ENCODE data around the gene DNAJC1.
A peak's percentile ranks its signal among the peaks of the same experiment; 100 is the strongest.
"Not testable (repeated sequence)": the region's sequence is repeated elsewhere in the genome, so short reads cannot be mapped to it uniquely, and the experiment has no call there.

The DNAJC1 gene

GRCh38 chr10:22003177-22003963 is at the start of gene DNAJC1:
Gene DNAJC1 (minus strand): TSS chr10:22003730. CDS start chr10:22003434, 296 bp downstream.
- peak; percentile 99 for DNase-seq (ENCODE audit: low read depth)

GRCh38 chr10:22053048-22053447 is 49.5 kb upstream of the DNAJC1 start:
- no peak for DNase-seq (ENCODE audit: low read depth)

GRCh38 chr10:22049635-22050034 is 46.1 kb upstream of the DNAJC1 start:
- no peak for DNase-seq (ENCODE audit: low read depth)

GRCh38 chr10:22047812-22048211 is 44.3 kb upstream of the DNAJC1 start:
- DNase-seq (ENCODE audit: low read depth) = no peak

- no peak for DNase-seq (ENCODE audit: low read depth)
Observed at GRCh38 chr10:22043327-22043633, 39.8 kb upstream of the DNAJC1 start.

GRCh38 chr10:22042557-22043326 is 39.2 kb upstream of the DNAJC1 start:
- DNase-seq (ENCODE audit: low read depth) = no peak

GRCh38 chr10:22034333-22034732 is 30.8 kb upstream of the DNAJC1 start:
- no peak for DNase-seq (ENCODE audit: low read depth)

GRCh38 chr10:22032268-22032667 is 28.7 kb upstream of the DNAJC1 start:
- not testable (repeated sequence) for DNase-seq (ENCODE audit: low read depth)

- no peak for DNase-seq (ENCODE audit: low read depth)
Observed at GRCh38 chr10:22030421-22030820, 26.9 kb upstream of the DNAJC1 start.

GRCh38 chr10:22029445-22030236 is 26.1 kb upstream of the DNAJC1 start:
- no peak for DNase-seq (ENCODE audit: low read depth)

- DNase-seq (ENCODE audit: low read depth) = no peak
Observed at GRCh38 chr10:22027364-22028238, 24.1 kb upstream of the DNAJC1 start.

- DNase-seq (ENCODE audit: low read depth) = no peak
Observed at GRCh38 chr10:22026287-22026686, 22.8 kb upstream of the DNAJC1 start.

- no peak for DNase-seq (ENCODE audit: low read depth)
Observed at GRCh38 chr10:22023508-22023907, 20.0 kb upstream of the DNAJC1 start.

GRCh38 chr10:22022257-22023032 is 18.9 kb upstream of the DNAJC1 start:
- peak; percentile 18 for DNase-seq (ENCODE audit: low read depth)

- not testable (repeated sequence) for DNase-seq (ENCODE audit: low read depth)
Observed at GRCh38 chr10:22021144-22021543, 17.6 kb upstream of the DNAJC1 start.

- no peak for DNase-seq (ENCODE audit: low read depth)
Observed at GRCh38 chr10:22017283-22018020, 13.9 kb upstream of the DNAJC1 start.

GRCh38 chr10:22016046-22016705 is 12.6 kb upstream of the DNAJC1 start:
- DNase-seq (ENCODE audit: low read depth) = no peak

GRCh38 chr10:22010973-22011408 is 7.5 kb upstream of the DNAJC1 start:
- no peak for DNase-seq (ENCODE audit: low read depth)

GRCh38 chr10:22010539-22010938 is 7.0 kb upstream of the DNAJC1 start:
- no peak for DNase-seq (ENCODE audit: low read depth)

Measured in stimulated activated CD8-positive, alpha-beta memory T cell treated with anti-CD3 and anti-CD28 coated beads, Interleukin-7, amount 100 ng/mL, for 24 hours (primary cell).